ENCODE results near the gene SIGLEC10. TPM values are rescaled to one million over a fixed set of nuclear protein-coding genes. Genes with fewer than 3 reads are reported as not detected.

Gene SIGLEC10
- total and polyA plus RNA-seq, 10 donors, result 38.0 to 155 (median 87.5) TPM

GRCh38 chr19:51372021-51372648 lies 45.3 kb downstream of the SIGLEC10 start:
- peak overlapping the region; percentile 27 to 97 (median 76) for H3K27ac ChIP-seq

DNA sequence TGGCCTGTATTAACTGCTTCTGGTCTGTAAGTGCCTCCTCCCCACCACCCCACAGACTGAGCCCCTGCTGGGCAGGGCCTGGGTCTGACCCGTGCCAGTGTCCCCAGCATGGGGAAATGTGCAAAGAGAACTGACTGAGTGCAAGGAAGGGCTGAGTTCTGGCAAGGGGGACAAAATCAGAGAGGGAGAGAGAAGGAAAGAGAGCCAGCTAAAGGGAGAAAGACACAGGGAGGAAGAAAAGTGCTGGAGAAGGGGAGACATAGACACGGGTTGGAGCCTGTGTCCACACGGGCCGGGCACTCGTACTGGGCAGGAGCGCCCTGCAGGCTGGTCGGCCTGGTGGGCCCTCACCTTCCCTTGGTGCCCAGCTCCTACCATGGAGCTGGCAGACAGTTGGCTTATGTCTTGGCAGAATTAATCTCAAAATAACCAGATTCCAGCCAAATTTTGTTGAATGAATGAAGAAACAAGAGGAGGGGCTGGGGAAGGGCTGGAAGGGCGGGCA lies 46.2 kb downstream of the SIGLEC10 start:
- TF ChIP-seq POLR2AphosphoS5 (IDR thresholded peaks at IDR 0.05) (no peak), POLR2A (IDR thresholded peaks at IDR 0.05) (no peak)
- TF ChIP-seq, protein P1, sequence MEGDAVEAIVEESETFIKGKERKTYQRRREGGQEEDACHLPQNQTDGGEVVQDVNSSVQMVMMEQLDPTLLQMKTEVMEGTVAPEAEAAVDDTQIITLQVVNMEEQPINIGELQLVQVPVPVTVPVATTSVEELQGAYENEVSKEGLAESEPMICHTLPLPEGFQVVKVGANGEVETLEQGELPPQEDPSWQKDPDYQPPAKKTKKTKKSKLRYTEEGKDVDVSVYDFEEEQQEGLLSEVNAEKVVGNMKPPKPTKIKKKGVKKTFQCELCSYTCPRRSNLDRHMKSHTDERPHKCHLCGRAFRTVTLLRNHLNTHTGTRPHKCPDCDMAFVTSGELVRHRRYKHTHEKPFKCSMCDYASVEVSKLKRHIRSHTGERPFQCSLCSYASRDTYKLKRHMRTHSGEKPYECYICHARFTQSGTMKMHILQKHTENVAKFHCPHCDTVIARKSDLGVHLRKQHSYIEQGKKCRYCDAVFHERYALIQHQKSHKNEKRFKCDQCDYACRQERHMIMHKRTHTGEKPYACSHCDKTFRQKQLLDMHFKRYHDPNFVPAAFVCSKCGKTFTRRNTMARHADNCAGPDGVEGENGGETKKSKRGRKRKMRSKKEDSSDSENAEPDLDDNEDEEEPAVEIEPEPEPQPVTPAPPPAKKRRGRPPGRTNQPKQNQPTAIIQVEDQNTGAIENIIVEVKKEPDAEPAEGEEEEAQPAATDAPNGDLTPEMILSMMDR (IDR thresholded peaks at IDR 0.05 in 8 of 11, conservative IDR thresholded peaks at IDR 0.05 in 3 of 11), result no peak
- H3K27me3 ChIP-seq (replicated peaks in 1 of 7), result no peaks in the 10 kb centered on the region
- no peak for DNase-seq
- 69 to 84% (median 72%) methylated on average over 8 of the region's 8 CpGs for WGBS, 5 donors
- H3K4me3 ChIP-seq, result peak overlapping the region in 7 of 8 donors; percentile 18 to 95 (median 35)
- no peaks in the 10 kb centered on the region for H3K36me3 ChIP-seq
- intact Hi-C loops (cut with DNase I; ENCODE audit: low total_unique reads), result no loop called here
- H3K9me3 ChIP-seq, result no peaks in the 10 kb centered on the region
- peaks cover 4 to 94% (median 31%) of the 10 kb centered on the region in 6 donors for H3K4me1 ChIP-seq
- peak overlapping the region in 7 of 8 donors; percentile 34 to 97 (median 77) for H3K27ac ChIP-seq

More at GRCh38 chr19:51372021-51372648, 45.3 kb downstream of the SIGLEC10 start:
- TF ChIP-seq, protein P1 (IDR thresholded peaks at IDR 0.05 in 8 of 11, conservative IDR thresholded peaks at IDR 0.05 in 3 of 11), result no peak
- no peak for TF ChIP-seq POLR2AphosphoS5 (IDR thresholded peaks at IDR 0.05)
- no peak for TF ChIP-seq POLR2A (IDR thresholded peaks at IDR 0.05)
- 54 to 80% (median 65%) methylated on average over 17 to 18 of the region's 18 CpGs for WGBS, 5 donors
- Histone ChIP-seq H3K9me3 (no peaks in the 10 kb centered on the region), H3K36me3 (no peaks in the 10 kb centered on the region), H3K4me3 (peak overlapping the region; percentile 16 to 95 (median 32)), H3K4me1 (peaks cover 4 to 93% (median 29%) of the 10 kb centered on the region in 6 donors), H3K27me3 (replicated peaks in 1 of 7) (no peaks in the 10 kb centered on the region)
- intact Hi-C loops (cut with DNase I; ENCODE audit: low total_unique reads), result no loop called here
- peak; percentile 81 for DNase-seq

DNA sequence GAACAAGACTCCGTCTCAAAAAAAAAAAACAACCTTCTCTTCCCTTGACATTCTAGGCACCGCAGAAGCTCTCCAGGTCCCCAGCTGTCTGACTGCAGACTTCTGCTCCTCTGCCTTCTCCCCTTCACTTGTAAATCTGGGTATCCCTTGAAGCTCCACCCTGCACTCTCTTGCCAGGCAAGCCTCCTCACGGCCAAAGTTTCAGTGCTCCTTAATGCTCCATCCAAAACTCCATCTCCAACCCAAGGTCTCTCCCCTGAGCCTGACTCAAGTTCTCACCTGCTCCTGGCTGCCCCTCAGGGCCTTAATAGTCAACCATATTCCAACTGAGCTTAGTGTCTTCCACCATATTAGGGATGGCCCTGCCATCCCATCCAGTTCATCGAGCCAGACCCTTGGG lies 47.2 kb downstream of the SIGLEC10 start:
- Histone ChIP-seq H3K9me3 (no peaks in the 10 kb centered on the region), H3K36me3 (no peaks in the 10 kb centered on the region), H3K27me3 (replicated peaks in 1 of 7) (no peaks in the 10 kb centered on the region), H3K4me3 (peak overlapping the region in 5 of 8 donors; percentile 29 to 95 (median 38)), H3K27ac (peak overlapping the region in 5 of 8 donors; percentile 20 to 97 (median 93)), H3K4me1 (peaks cover 4 to 92% (median 38%) of the 10 kb centered on the region in 6 donors)
- 67 to 84% (median 80%) methylated on average over 4 of the region's 4 CpGs for WGBS, 5 donors
- intact Hi-C loops (cut with DNase I; ENCODE audit: low total_unique reads), result no loop called here
- no peak for DNase-seq
- no peak for TF ChIP-seq POLR2AphosphoS5 (IDR thresholded peaks at IDR 0.05)
- TF ChIP-seq, protein P1 (IDR thresholded peaks at IDR 0.05 in 8 of 11, conservative IDR thresholded peaks at IDR 0.05 in 3 of 11), result no peak
- TF ChIP-seq POLR2A (IDR thresholded peaks at IDR 0.05), result no peak
